ENCODE data around the gene TIAM1. TPM values are rescaled to one million over a fixed set of nuclear protein-coding genes. Genes with fewer than 3 reads are reported as not detected.
A peak's percentile ranks its signal among the peaks of the same experiment; 100 is the strongest.

TIAM1 gene
- total and polyA plus RNA-seq, 2 donors from 2014 or later = 4.6 to 30.0 TPM

GRCh38 chr21:31374395-31374794 lies 30.3 kb upstream of the TIAM1 start:
- no peaks in the 10 kb centered on the region for H3K9me3 ChIP-seq (ENCODE audit: control insufficient read depth in 2 of 3, insufficient read depth in 1 of 3, low read length in 3 of 3)
- DNase-seq = peak in 3 of 5 donors; percentile 53 to 62 (median 56)
- no peaks in the 10 kb centered on the region for H3K27me3 ChIP-seq (ENCODE audit: control insufficient read depth, insufficient read depth, low read length)
- no peak for FAIRE-seq
- no peak for TF ChIP-seq CTCF (IDR thresholded peaks at IDR 0.05; ENCODE audit: borderline replicate concordance, extremely low read depth, insufficient read depth)
- H3K36me3 ChIP-seq (ENCODE audit: control insufficient read depth in 2 of 3, insufficient read depth in 3 of 3, low read length in 3 of 3) = no peaks in the 10 kb centered on the region
- no peaks in the 10 kb centered on the region for H3K4me1 ChIP-seq (ENCODE audit: control insufficient read depth in 2 of 3, insufficient read depth in 2 of 3, low read depth in 1 of 3, low read length in 3 of 3)
- intact Hi-C loops (cut with DNase I) = no loop called here
- no peak overlapping the region for H3K27ac ChIP-seq (ENCODE audit: low read depth in 2 of 2, low read length in 2 of 2)
- H3K9ac ChIP-seq (ENCODE audit: low read length in 3 of 3) = no peak overlapping the region
- H3K4me3 ChIP-seq (ENCODE audit: low read length in 3 of 3) = no peak overlapping the region

- Histone ChIP-seq H3K9ac (ENCODE audit: low read length in 3 of 3) (no peak overlapping the region), H3K4me1 (ENCODE audit: control insufficient read depth in 2 of 3, insufficient read depth in 2 of 3, low read depth in 1 of 3, low read length in 3 of 3) (no peaks in the 10 kb centered on the region), H3K27me3 (ENCODE audit: control insufficient read depth, insufficient read depth, low read length) (no peaks in the 10 kb centered on the region), H3K36me3 (ENCODE audit: control insufficient read depth in 2 of 3, insufficient read depth in 3 of 3, low read length in 3 of 3) (no peaks in the 10 kb centered on the region), H3K27ac (ENCODE audit: low read depth in 2 of 2, low read length in 2 of 2) (no peak overlapping the region), H3K9me3 (ENCODE audit: control insufficient read depth in 2 of 3, insufficient read depth in 1 of 3, low read length in 3 of 3) (no peaks in the 10 kb centered on the region), H3K4me3 (ENCODE audit: low read length in 3 of 3) (no peak overlapping the region)
- DNase-seq (no peak), FAIRE-seq (no peak)
- TF ChIP-seq CTCF (IDR thresholded peaks at IDR 0.05; ENCODE audit: borderline replicate concordance, extremely low read depth, insufficient read depth) = no peak
- intact Hi-C loops (cut with DNase I) = no loop called here
Measured at GRCh38 chr21:31372471-31372765, 28.4 kb upstream of the TIAM1 start.

- Histone ChIP-seq H3K4me1 (ENCODE audit: control insufficient read depth in 2 of 3, insufficient read depth in 2 of 3, low read depth in 1 of 3, low read length in 3 of 3) (no peaks in the 10 kb centered on the region), H3K27me3 (ENCODE audit: control insufficient read depth, insufficient read depth, low read length) (no peaks in the 10 kb centered on the region), H3K4me3 (ENCODE audit: low read length in 3 of 3) (no peak overlapping the region), H3K36me3 (ENCODE audit: control insufficient read depth in 2 of 3, insufficient read depth in 3 of 3, low read length in 3 of 3) (no peaks in the 10 kb centered on the region), H3K27ac (ENCODE audit: low read depth in 2 of 2, low read length in 2 of 2) (no peak overlapping the region), H3K9me3 (ENCODE audit: control insufficient read depth in 2 of 3, insufficient read depth in 1 of 3, low read length in 3 of 3) (no peaks in the 10 kb centered on the region), H3K9ac (ENCODE audit: low read length in 3 of 3) (no peak overlapping the region)
- FAIRE-seq (no peak), DNase-seq (no peak)
- intact Hi-C loops (cut with DNase I) = no loop called here
- no peak for TF ChIP-seq CTCF (IDR thresholded peaks at IDR 0.05; ENCODE audit: borderline replicate concordance, extremely low read depth, insufficient read depth)
Measured at GRCh38 chr21:31371715-31372470, 27.8 kb upstream of the TIAM1 start.

Measured in kidney (tissue), 14 donors.